ENCODE data around the gene PCNX1. TPM values are rescaled to one million over a fixed set of nuclear protein-coding genes. Genes with fewer than 3 reads are reported as not detected.

Gene PCNX1
- polyA plus RNA-seq, 1 experiment, result 54.2 TPM

GRCh38 chr14:70906793-70907175 lies 475 bp upstream of the PCNX1 start:
- peak overlapping the region; percentile 77 for H3K27ac ChIP-seq (ENCODE audit: low read depth, low read length)
- no peak for DNase-seq (ENCODE audit: low read depth, low spot score)
- H3K27me3 ChIP-seq (ENCODE audit: control insufficient read depth, insufficient read depth, low read length), result no peaks in the 10 kb centered on the region
- CTCF ChIA-PET, result interaction anchor here (0.6 to 4.3 kb wide), 30 partner anchors 9 to 846 kb away, joined by 3 to 66 read pairs (median 7); no protein-coding TSS in a partner anchor
- H3K4me3 ChIP-seq (ENCODE audit: low read depth, low read length), result peak overlapping the region; percentile 89
- POLR2A ChIA-PET, result interaction anchor here (0.6 to 2.0 kb wide), 5 partner anchors 8 to 85 kb away, joined by 3 to 8 read pairs (median 3); no protein-coding TSS in a partner anchor
- H3K9me3 ChIP-seq (ENCODE audit: control insufficient read depth, insufficient read depth, low read length), result no peaks in the 10 kb centered on the region; the same call in 1 of the 2 replicates
- no peak for TF ChIP-seq CTCF (IDR thresholded peaks at IDR 0.05; ENCODE audit: low read depth, low read length)

GRCh38 chr14:70907996-70908934 lies 1.0 kb downstream of the PCNX1 start:
- no peak for TF ChIP-seq CTCF (IDR thresholded peaks at IDR 0.05; ENCODE audit: low read depth, low read length)
- Histone ChIP-seq H3K4me3 (ENCODE audit: low read depth, low read length) (peak overlapping the region; percentile 89), H3K9me3 (ENCODE audit: control insufficient read depth, insufficient read depth, low read length) (no peaks in the 10 kb centered on the region; the same call in 1 of the 2 replicates), H3K27me3 (ENCODE audit: control insufficient read depth, insufficient read depth, low read length) (no peaks in the 10 kb centered on the region), H3K27ac (ENCODE audit: low read depth, low read length) (peak overlapping the region; percentile 75)
- CTCF ChIA-PET, result interaction anchor here (0.9 to 4.3 kb wide), 16 partner anchors 10 to 91 kb away, joined by 3 to 66 read pairs (median 10); no protein-coding TSS in a partner anchor
- POLR2A ChIA-PET, result interaction anchor here (1.1 to 1.3 kb wide), 3 partner anchors 10 to 26 kb away, joined by 3 to 4 read pairs (median 3); no protein-coding TSS in a partner anchor
- DNase-seq (ENCODE audit: low read depth, low spot score), result no peak

- ChIA-PET POLR2A (no interaction called here), CTCF (interaction anchor here (0.6 kb wide), 1 partner anchor 23 kb away, joined by 3 read pairs; no protein-coding TSS in a partner anchor)
- Histone ChIP-seq H3K27ac (ENCODE audit: low read depth, low read length) (no peak overlapping the region), H3K27me3 (ENCODE audit: control insufficient read depth, insufficient read depth, low read length) (no peaks in the 10 kb centered on the region), H3K4me3 (ENCODE audit: low read depth, low read length) (peak overlapping the region; percentile 89), H3K9me3 (ENCODE audit: control insufficient read depth, insufficient read depth, low read length) (no peaks in the 10 kb centered on the region; the same call in 1 of the 2 replicates)
- no peak for TF ChIP-seq CTCF (IDR thresholded peaks at IDR 0.05; ENCODE audit: low read depth, low read length)
- no peak for DNase-seq (ENCODE audit: low read depth, low spot score)
Measured at GRCh38 chr14:70908935-70909641, 1.8 kb downstream of the PCNX1 start.

- no peak overlapping the region for H3K27ac ChIP-seq (ENCODE audit: low read depth, low read length)
- no peak for TF ChIP-seq CTCF (IDR thresholded peaks at IDR 0.05; ENCODE audit: low read depth, low read length)
- H3K9me3 ChIP-seq (ENCODE audit: control insufficient read depth, insufficient read depth, low read length), result no peaks in the 10 kb centered on the region; the same call in 1 of the 2 replicates
- H3K27me3 ChIP-seq (ENCODE audit: control insufficient read depth, insufficient read depth, low read length), result no peaks in the 10 kb centered on the region
- peak overlapping the region; percentile 89 for H3K4me3 ChIP-seq (ENCODE audit: low read depth, low read length)
- no peak for DNase-seq (ENCODE audit: low read depth, low spot score)
- POLR2A ChIA-PET, result no interaction called here
- CTCF ChIA-PET, result interaction anchor here (0.5 to 1.2 kb wide), 3 partner anchors 45 to 63 kb away, joined by 3 to 4 read pairs (median 3); no protein-coding TSS in a partner anchor
Measured at GRCh38 chr14:70909733-70910614, 2.7 kb downstream of the PCNX1 start.
